Measurements from ENCODE around the gene SLC16A14.

The SLC16A14 gene

GRCh38 chr2:230043025-230043424 is 25.7 kb downstream of the SLC16A14 start:
- DNase-seq (ENCODE audit: low read depth in 1 of 2, low spot score in 1 of 2) = no peak

DNA sequence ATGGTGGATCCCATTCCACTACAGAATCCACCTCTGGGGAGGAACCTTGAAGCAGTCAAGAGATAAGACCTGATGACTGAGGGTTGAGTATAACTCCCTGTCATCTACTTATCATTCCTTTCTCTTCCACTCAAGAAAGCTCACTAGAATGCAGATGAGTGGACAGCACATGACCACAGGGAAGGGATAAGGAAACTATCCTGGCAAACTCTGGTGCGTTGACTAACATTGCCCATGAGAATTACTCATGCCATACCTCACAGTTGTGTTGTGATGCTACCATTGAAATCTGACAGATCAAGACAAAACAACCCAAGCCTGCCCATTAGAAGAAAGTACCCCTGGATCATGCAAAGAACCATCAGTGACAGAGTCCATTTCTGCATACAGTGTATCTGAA is 26.5 kb downstream of the SLC16A14 start:
- DNase-seq (ENCODE audit: low read depth in 1 of 2, low spot score in 1 of 2) = no peak

GRCh38 chr2:230023313-230023712 is 45.4 kb downstream of the SLC16A14 start:
- DNase-seq (ENCODE audit: low read depth in 1 of 2, low spot score in 1 of 2) = no peak

- no peak for DNase-seq (ENCODE audit: low read depth in 1 of 2, low spot score in 1 of 2)
Observed at GRCh38 chr2:230019742-230020141, 49.0 kb downstream of the SLC16A14 start.

DNA sequence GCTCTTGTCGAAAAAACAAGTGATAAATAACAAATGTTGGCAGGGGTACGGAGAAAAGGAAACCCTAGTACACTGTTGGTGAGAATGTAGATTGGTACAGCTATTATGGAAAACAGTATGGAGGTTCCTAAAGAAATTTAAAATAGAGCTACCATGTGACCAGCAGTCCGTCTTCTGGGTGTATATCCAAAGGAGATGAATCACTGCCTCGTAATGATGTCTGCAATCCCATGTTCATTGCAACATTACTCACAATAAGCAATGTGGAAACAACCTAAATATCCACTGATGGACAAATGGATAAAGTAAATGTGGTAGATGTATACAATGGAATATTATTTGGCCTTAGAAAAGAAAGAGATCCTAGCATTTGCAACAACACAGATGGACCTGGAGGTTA is 50.6 kb downstream of the SLC16A14 start:
- no peak for DNase-seq (ENCODE audit: low read depth in 1 of 2, low spot score in 1 of 2)

GRCh38 chr2:230016844-230017243 is 51.9 kb downstream of the SLC16A14 start:
- no peak for DNase-seq (ENCODE audit: low read depth in 1 of 2, low spot score in 1 of 2)

- no peak for DNase-seq (ENCODE audit: low read depth in 1 of 2, low spot score in 1 of 2)
Observed at GRCh38 chr2:230012267-230012884, 56.3 kb downstream of the SLC16A14 start.

DNA sequence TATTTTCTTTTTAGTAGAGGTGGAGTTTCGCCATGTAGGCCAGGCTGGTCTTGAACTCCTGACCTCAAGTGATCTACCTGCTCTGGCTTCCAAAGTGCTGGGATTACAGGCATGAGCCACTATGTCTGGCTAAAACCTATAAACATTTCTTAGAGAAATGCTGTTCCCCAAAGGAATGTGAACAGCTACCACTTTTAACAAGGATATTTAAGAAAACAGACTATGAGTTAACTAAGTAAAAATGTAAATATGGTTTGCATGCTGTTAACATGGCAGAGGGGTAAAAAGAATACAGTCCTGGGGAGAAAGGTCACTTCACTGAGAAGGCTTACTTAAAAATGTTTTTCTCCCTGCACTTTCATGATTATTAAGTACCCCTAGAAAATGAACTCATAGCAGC is 57.1 kb downstream of the SLC16A14 start:
- DNase-seq (ENCODE audit: low read depth in 1 of 2, low spot score in 1 of 2) = no peak

GRCh38 chr2:230010501-230010900 is 58.2 kb downstream of the SLC16A14 start:
- DNase-seq (ENCODE audit: low read depth in 1 of 2, low spot score in 1 of 2) = no peak

GRCh38 chr2:230008708-230009066 is 60.0 kb downstream of the SLC16A14 start:
- DNase-seq (ENCODE audit: low read depth in 1 of 2, low spot score in 1 of 2) = no peak

DNA sequence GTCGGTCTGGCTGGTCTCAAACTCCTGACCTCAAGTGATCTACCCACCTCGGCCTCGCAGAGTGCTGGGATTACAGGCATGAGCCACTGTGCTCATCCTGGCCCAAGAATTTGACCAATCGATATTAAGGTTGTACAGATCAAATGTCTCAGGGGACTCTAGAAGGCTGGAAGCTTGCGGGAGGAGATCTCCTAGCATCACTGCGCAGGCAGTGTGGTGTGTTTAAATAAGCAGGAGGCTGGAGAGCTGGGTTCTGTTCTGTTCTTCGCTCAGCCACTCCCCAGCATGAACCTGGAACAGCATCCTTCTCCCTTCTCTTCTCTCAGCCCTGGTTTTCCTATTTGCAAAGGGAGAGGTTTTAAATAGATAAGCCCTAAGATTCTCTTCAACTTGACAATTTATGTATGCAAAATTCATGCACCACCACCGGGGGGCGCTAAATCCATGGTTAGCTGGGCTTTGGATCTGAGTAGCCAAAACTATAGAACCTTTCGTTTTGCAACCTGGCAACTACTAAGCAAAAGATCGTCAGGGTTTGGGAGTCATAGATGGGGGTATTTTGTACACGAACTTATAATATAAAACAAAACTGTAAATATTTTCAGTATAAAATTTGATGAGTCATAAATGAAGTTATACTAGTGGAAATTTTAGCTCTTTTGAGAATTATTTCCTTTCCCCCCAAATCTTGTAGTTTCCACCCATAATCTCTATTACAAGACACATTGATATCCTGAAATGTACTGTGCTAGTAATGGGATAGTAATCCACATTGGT is 60.6 kb downstream of the SLC16A14 start:
- peak; percentile 63 to 76 for DNase-seq (ENCODE audit: low read depth in 1 of 2, low spot score in 1 of 2)

DNA sequence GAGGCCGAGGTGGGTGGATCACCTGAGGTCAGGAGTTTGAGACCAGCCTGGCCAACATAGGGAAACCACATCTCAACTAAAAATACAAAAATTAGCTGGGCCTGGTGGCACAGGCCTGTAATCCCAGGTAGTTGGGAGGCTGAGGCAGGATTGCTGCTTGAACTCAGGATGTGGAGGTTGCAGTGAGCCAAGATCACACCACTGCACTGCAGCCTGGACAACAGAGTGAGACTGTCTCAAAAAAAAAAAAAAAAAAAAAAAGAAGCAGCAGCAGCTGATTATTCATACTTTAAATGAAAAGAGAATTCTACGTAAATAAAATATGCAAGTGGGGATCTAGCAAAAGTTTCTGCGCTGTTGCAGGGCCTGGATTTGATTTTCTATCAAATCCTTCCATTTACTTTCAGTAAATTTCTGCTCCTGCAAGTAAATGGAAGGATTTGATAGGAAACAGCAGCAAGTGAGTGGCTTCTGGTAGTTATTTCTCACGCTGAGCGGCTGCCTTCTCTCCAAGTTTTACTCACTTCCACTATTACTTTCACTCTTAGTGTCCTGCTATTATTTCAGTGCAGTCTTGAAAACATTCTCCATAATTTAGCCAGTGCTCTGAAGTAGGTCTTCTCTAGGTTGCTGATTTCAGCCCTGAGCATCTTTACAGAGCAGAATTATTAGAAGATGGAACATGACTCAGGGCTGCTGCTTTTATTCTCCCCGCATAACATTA is 68.4 kb downstream of the SLC16A14 start:
- no peak for DNase-seq (ENCODE audit: low read depth in 1 of 2, low spot score in 1 of 2)

DNA sequence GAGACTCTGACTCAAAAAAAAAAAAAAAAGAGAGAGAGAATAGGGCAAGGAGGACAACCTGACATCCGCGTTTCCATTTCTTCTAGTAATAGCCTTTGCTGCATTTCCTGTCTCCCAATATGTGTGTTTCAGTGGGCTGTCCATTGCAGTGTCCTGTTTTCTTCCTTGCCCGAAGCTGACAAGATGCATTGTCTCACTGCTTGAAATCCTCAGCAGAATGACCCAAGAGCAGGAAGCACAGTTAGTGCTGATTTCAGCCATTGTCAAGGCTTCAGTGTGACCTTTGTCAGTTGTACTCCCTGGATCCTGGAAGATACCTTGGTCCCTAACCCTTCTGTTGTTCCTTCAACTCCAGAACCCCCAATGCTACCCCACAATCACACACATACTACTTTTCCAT is 71.2 kb downstream of the SLC16A14 start:
- no peak for DNase-seq (ENCODE audit: low read depth in 1 of 2, low spot score in 1 of 2)

- DNase-seq (ENCODE audit: low read depth in 1 of 2, low spot score in 1 of 2) = no peak
Observed at GRCh38 chr2:229996320-229996719, 72.4 kb downstream of the SLC16A14 start.

GRCh38 chr2:229993236-229993635 is 75.5 kb downstream of the SLC16A14 start:
- no peak for DNase-seq (ENCODE audit: low read depth in 1 of 2, low spot score in 1 of 2)
